Measurements from ENCODE around the gene PNKD. TPM values are rescaled to one million over a fixed set of nuclear protein-coding genes. Genes with fewer than 3 reads are reported as not detected.

Gene PNKD
- total RNA-seq, 1 experiment from 2014 or later = 49.8 TPM

GRCh38 chr2:218371983-218372350, 101.6 kb downstream of the PNKD start (continued):
- TF ChIP-seq ZNF532 (CRISPR knock-in tag; IDR thresholded peaks at IDR 0.05; ENCODE audit: borderline replicate concordance) (no peak), ZBTB21 (CRISPR knock-in tag; IDR thresholded peaks at IDR 0.05; ENCODE audit: borderline replicate concordance) (no peak), ZNF263 (CRISPR knock-in tag; IDR thresholded peaks at IDR 0.05; ENCODE audit: low read depth) (no peak), ATF1 (CRISPR knock-in tag; IDR thresholded peaks at IDR 0.05) (no peak), ZNF138 (CRISPR knock-in tag; conservative IDR thresholded peaks at IDR 0.05) (no peak), JAZF1 (CRISPR knock-in tag; IDR thresholded peaks at IDR 0.05) (no peak), PRRX2 (CRISPR knock-in tag; IDR thresholded peaks at IDR 0.05) (no peak), RORB (CRISPR knock-in tag; IDR thresholded peaks at IDR 0.05) (no peak), NR3C1 (CRISPR knock-in tag; conservative IDR thresholded peaks at IDR 0.05; ENCODE audit: low read depth) (no peak)

- Mint-ChIP-seq H3K4me3 (no peak overlapping the region), H3K9me3 (no peaks in the 10 kb centered on the region), H3K27ac (no peak overlapping the region), H3K27me3 (ENCODE audit: low read depth) (peaks cover 3% of the 10 kb centered on the region; the same call in 1 of the 2 replicates), H3K4me1 (no peaks in the 10 kb centered on the region), H3K36me3 (no peaks in the 10 kb centered on the region)
- TF ChIP-seq ZNF423 (CRISPR knock-in tag; IDR thresholded peaks at IDR 0.05) (no peak), RORB (CRISPR knock-in tag; IDR thresholded peaks at IDR 0.05) (no peak), SOX15 (CRISPR knock-in tag; IDR thresholded peaks at IDR 0.05) (no peak)
- ATAC-seq (no peak), DNase-seq (ENCODE audit: low spot score) (no peak)
- POLR2A ChIA-PET = no interaction called here
- CTCF ChIA-PET = interaction anchor here (0.8 to 1.2 kb wide), 3 partner anchors 18 to 83 kb away, joined by 3 to 4 read pairs (median 3); partner anchors contain the start of genes CATIP and TMBIM1
Measured at GRCh38 chr2:218374795-218375194, 104.5 kb downstream of the PNKD start.

- CTCF ChIA-PET = interaction anchor here (0.7 to 1.2 kb wide), 3 partner anchors 19 to 52 kb away, joined by 3 read pairs; partner anchors contain the start of gene CATIP
- DNase-seq (ENCODE audit: low spot score) = no peak
- POLR2A ChIA-PET = interaction anchor here (0.7 kb wide), 1 partner anchor 457 kb away, joined by 5 read pairs; no protein-coding TSS in a partner anchor
Measured at GRCh38 chr2:218375212-218375611, 104.9 kb downstream of the PNKD start.

More at GRCh38 chr2:218375212-218375611, 104.9 kb downstream of the PNKD start:
- TF ChIP-seq AR (CRISPR knock-in tag; IDR thresholded peaks at IDR 0.05) (no peak), IRF2 (CRISPR knock-in tag; IDR thresholded peaks at IDR 0.05; ENCODE audit: borderline replicate concordance, low read depth) (no peak), MAX (CRISPR knock-in tag; IDR thresholded peaks at IDR 0.05) (no peak), ZNF512 (CRISPR knock-in tag; IDR thresholded peaks at IDR 0.05; ENCODE audit: borderline replicate concordance) (no peak), ZNF138 (CRISPR knock-in tag; conservative IDR thresholded peaks at IDR 0.05) (no peak), TP53 (CRISPR knock-in tag; IDR thresholded peaks at IDR 0.05) (no peak), MLX (CRISPR knock-in tag; IDR thresholded peaks at IDR 0.05) (no peak), CDX4 (CRISPR knock-in tag; IDR thresholded peaks at IDR 0.05; ENCODE audit: borderline replicate concordance) (no peak), IRF1 (CRISPR knock-in tag; IDR thresholded peaks at IDR 0.05) (no peak), RORB (CRISPR knock-in tag; IDR thresholded peaks at IDR 0.05) (no peak)
- Mint-ChIP-seq H3K27ac (no peak overlapping the region), H3K4me3 (no peak overlapping the region), H3K9me3 (no peaks in the 10 kb centered on the region), H3K4me1 (no peaks in the 10 kb centered on the region), H3K27me3 (ENCODE audit: low read depth) (peaks cover 3% of the 10 kb centered on the region; the same call in 1 of the 2 replicates), H3K36me3 (no peaks in the 10 kb centered on the region)
- no peak for ATAC-seq

All from WTC11 (cell line).